GM10847 (cell line): ENCODE measurements around the gene RNF7.

Experiments
- POLR2A ChIP-seq: IDR thresholded peaks from 2 replicates; pipeline ENCODE4 v1.6.1; 2011; ENCODE audit not compliant: insufficient read length; ENCODE audit errors: extremely low read depth

RNF7 gene

GRCh38 chr3:141792495-141792894 is 54.4 kb downstream of the RNF7 start:
- TF ChIP-seq POLR2A = no peak

- TF ChIP-seq POLR2A = no peak
Observed at GRCh38 chr3:141793476-141794260, 55.6 kb downstream of the RNF7 start.

GRCh38 chr3:141795276-141795675 is 57.2 kb downstream of the RNF7 start:
- no peak for TF ChIP-seq POLR2A

- TF ChIP-seq POLR2A = no peak
Observed at GRCh38 chr3:141795741-141796080, 57.6 kb downstream of the RNF7 start.

- TF ChIP-seq POLR2A = no peak
Observed at GRCh38 chr3:141796081-141796888, 58.2 kb downstream of the RNF7 start.
